Measurements from ENCODE around the gene PLEKHG3. TPM values are rescaled to one million over a fixed set of nuclear protein-coding genes. Genes with fewer than 3 reads are reported as not detected.

The PLEKHG3 gene
- total and polyA plus RNA-seq, 10 of the 15 experiments (the other 5 are each of a cell fraction or from before 2014, with no cell fraction given), result 0.03 to 0.73 (median 0.07) TPM; not detected in 5

DNA sequence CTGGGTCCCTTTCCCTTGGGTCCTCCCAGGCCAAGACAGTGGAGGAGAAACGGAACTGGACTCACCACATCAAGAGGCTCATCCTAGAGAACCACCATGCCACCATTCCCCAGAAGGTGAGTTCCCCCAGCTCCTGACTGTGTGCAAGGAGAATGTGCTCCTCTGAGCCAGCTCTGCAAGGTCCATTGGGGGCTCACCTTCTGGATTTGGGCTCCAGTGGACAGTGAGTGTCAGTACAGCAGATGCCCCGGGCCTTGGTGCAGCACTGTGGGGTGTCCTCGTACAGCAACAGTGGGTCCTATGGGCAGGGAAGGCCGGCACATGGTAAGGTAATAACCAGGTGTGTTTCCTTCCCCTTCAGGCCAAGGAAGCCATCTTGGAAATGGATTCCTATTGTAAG, 27.8 kb downstream of the PLEKHG3 start (continued):
- TF ChIP-seq, protein P1, sequence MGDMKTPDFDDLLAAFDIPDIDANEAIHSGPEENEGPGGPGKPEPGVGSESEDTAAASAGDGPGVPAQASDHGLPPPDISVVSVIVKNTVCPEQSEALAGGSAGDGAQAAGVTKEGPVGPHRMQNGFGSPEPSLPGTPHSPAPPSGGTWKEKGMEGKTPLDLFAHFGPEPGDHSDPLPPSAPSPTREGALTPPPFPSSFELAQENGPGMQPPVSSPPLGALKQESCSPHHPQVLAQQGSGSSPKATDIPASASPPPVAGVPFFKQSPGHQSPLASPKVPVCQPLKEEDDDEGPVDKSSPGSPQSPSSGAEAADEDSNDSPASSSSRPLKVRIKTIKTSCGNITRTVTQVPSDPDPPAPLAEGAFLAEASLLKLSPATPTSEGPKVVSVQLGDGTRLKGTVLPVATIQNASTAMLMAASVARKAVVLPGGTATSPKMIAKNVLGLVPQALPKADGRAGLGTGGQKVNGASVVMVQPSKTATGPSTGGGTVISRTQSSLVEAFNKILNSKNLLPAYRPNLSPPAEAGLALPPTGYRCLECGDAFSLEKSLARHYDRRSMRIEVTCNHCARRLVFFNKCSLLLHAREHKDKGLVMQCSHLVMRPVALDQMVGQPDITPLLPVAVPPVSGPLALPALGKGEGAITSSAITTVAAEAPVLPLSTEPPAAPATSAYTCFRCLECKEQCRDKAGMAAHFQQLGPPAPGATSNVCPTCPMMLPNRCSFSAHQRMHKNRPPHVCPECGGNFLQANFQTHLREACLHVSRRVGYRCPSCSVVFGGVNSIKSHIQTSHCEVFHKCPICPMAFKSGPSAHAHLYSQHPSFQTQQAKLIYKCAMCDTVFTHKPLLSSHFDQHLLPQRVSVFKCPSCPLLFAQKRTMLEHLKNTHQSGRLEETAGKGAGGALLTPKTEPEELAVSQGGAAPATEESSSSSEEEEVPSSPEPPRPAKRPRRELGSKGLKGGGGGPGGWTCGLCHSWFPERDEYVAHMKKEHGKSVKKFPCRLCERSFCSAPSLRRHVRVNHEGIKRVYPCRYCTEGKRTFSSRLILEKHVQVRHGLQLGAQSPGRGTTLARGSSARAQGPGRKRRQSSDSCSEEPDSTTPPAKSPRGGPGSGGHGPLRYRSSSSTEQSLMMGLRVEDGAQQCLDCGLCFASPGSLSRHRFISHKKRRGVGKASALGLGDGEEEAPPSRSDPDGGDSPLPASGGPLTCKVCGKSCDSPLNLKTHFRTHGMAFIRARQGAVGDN (IDR thresholded peaks at IDR 0.05), result no peak

DNA sequence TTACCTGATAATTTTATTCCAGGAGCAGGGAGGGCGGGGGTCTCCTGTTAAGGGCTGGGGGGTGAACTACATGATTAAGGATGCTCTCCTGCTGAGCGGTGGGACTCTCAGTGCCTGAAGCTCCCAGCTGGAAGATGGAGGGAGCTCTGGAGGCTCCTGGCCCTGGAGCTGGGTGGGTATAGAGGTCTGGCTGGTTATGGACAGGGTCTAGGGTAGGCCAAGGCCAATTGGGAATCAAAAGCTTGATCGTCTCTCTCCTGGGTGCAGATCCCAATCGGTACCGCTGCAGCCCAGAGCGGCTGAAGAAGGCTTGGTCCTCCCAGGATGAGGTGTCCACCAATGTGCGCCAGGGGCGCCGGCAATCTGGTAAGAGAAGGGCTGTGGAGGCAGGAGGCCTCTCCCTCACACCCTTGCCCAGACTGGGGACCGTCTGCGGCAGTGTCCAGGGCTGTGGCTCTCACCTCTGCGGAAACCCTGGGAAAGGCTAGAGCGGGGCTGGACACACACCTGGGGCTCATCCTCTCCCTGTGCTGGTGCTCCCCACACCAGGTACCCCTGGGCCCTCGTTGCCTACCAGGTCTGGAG, 28.4 kb downstream of the PLEKHG3 start:
- no peaks in the 10 kb centered on the region for H3K9me3 ChIP-seq (replicated peaks; ENCODE audit: control insufficient read depth, insufficient read depth, low read length)
- no peak overlapping the region for H2AFZ ChIP-seq (ENCODE audit: control insufficient read depth, low read depth, low read length)
- TF ChIP-seq TBL1XR1 (IDR thresholded peaks at IDR 0.05; ENCODE audit: low read depth, low read length), result no peak
- TF ChIP-seq, protein P2, sequence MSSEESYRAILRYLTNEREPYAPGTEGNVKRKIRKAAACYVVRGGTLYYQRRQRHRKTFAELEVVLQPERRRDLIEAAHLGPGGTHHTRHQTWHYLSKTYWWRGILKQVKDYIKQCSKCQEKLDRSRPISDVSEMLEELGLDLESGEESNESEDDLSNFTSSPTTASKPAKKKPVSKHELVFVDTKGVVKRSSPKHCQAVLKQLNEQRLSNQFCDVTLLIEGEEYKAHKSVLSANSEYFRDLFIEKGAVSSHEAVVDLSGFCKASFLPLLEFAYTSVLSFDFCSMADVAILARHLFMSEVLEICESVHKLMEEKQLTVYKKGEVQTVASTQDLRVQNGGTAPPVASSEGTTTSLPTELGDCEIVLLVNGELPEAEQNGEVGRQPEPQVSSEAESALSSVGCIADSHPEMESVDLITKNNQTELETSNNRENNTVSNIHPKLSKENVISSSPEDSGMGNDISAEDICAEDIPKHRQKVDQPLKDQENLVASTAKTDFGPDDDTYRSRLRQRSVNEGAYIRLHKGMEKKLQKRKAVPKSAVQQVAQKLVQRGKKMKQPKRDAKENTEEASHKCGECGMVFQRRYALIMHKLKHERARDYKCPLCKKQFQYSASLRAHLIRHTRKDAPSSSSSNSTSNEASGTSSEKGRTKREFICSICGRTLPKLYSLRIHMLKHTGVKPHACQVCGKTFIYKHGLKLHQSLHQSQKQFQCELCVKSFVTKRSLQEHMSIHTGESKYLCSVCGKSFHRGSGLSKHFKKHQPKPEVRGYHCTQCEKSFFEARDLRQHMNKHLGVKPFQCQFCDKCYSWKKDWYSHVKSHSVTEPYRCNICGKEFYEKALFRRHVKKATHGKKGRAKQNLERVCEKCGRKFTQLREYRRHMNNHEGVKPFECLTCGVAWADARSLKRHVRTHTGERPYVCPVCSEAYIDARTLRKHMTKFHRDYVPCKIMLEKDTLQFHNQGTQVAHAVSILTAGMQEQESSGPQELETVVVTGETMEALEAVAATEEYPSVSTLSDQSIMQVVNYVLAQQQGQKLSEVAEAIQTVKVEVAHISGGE (CRISPR knock-in tag; IDR thresholded peaks at IDR 0.05), result no peak
- TF ChIP-seq GATAD2B (conservative IDR thresholded peaks at IDR 0.05; ENCODE audit: low read depth), result no peak
- no peak for TF ChIP-seq ZZZ3 (IDR thresholded peaks at IDR 0.05; ENCODE audit: control insufficient read depth, insufficient read length, low read depth)
- TF ChIP-seq POLR2AphosphoS2 (IDR thresholded peaks at IDR 0.05; ENCODE audit: low read depth, low read length), result no peak
- no peak for TF ChIP-seq LARP7 (IDR thresholded peaks at IDR 0.05)
- no peak for TF ChIP-seq MEF2B (IDR thresholded peaks at IDR 0.05; ENCODE audit: partially characterized antibody, poor library complexity, severe bottlenecking)
- no peak for TF ChIP-seq BCL11A (IDR thresholded peaks at IDR 0.05; ENCODE audit: low read depth, low read length)
- no peak for TF ChIP-seq E2F8 (IDR thresholded peaks at IDR 0.05; ENCODE audit: low read depth, partially characterized antibody)
- no peak overlapping the region for H3K4me2 ChIP-seq (ENCODE audit: control insufficient read depth, insufficient read depth)
- 61% methylated on average over 14 of the region's 14 CpGs for WGBS (ENCODE audit: insufficient coverage, insufficient replicate concordance, low lambda C conversion rate, missing lambda C conversion rate)
- BruUV-seq (replicated peaks), result no TSS peak
- CTCF ChIA-PET, result no interaction called here
- H3K4me3 ChIP-seq, result no peak overlapping the region
- no peak overlapping the region for H3K27ac ChIP-seq (ENCODE audit: control insufficient read depth, insufficient read depth)
- ATAC-seq, result no peak
- H3K36me3 ChIP-seq (ENCODE audit: control insufficient read depth in 2 of 2, insufficient read depth in 2 of 2, low read length in 1 of 2), result no peaks in the 10 kb centered on the region
- intact Hi-C loops (cut with micrococcal nuclease; ENCODE audit: unreplicated experiment) (no loop called here), in situ Hi-C loops (cut with MboI) (no loop called here)
- no peak overlapping the region for H3K9ac ChIP-seq (ENCODE audit: control insufficient read depth, insufficient read depth, low read length)
- no peak for FAIRE-seq
- H3K79me2 ChIP-seq (ENCODE audit: control insufficient read depth, insufficient read depth, low read length), result no peaks in the 10 kb centered on the region
- RAD21 ChIA-PET (ENCODE audit: unreplicated experiment), result no interaction called here
- POLR2A ChIA-PET, result interaction anchor here (0.6 kb wide), 1 partner anchor 231 kb away, joined by 5 read pairs; no protein-coding TSS in a partner anchor
- DNase-seq (ENCODE audit: low read depth, low spot score), result no peak
- no peaks in the 10 kb centered on the region for H3K27me3 ChIP-seq (replicated peaks in 1 of 2; ENCODE audit: control insufficient read depth in 2 of 2, insufficient read depth in 2 of 2, low read length in 1 of 2)
- H4K20me1 ChIP-seq (ENCODE audit: control insufficient read depth, insufficient read depth), result no peaks in the 10 kb centered on the region
- H3K4me1 ChIP-seq (ENCODE audit: control insufficient read depth, insufficient read depth, low read length), result no peaks in the 10 kb centered on the region
- SMC1A ChIA-PET (ENCODE audit: uncharacterized antibody, unreplicated experiment), result no interaction called here
